ENCODE results near the gene PLAAT3. TPM values are rescaled to one million over a fixed set of nuclear protein-coding genes. Genes with fewer than 3 reads are reported as not detected.
"Not testable (repeated sequence)": the region's sequence is repeated elsewhere in the genome, so short reads cannot be mapped to it uniquely, and the experiment has no call there.

Gene PLAAT3
- total and polyA plus RNA-seq, 7 donors, result 14.6 to 59.9 (median 34.9) TPM

- intact Hi-C loops (cut with DNase I), result no loop called here
- TF ChIP-seq POLR2AphosphoS5 (IDR thresholded peaks at IDR 0.05) (no peak), POLR2A (IDR thresholded peaks at IDR 0.05) (no peak), EP300 (IDR thresholded peaks at IDR 0.05) (no peak)
- TF ChIP-seq, protein P1, sequence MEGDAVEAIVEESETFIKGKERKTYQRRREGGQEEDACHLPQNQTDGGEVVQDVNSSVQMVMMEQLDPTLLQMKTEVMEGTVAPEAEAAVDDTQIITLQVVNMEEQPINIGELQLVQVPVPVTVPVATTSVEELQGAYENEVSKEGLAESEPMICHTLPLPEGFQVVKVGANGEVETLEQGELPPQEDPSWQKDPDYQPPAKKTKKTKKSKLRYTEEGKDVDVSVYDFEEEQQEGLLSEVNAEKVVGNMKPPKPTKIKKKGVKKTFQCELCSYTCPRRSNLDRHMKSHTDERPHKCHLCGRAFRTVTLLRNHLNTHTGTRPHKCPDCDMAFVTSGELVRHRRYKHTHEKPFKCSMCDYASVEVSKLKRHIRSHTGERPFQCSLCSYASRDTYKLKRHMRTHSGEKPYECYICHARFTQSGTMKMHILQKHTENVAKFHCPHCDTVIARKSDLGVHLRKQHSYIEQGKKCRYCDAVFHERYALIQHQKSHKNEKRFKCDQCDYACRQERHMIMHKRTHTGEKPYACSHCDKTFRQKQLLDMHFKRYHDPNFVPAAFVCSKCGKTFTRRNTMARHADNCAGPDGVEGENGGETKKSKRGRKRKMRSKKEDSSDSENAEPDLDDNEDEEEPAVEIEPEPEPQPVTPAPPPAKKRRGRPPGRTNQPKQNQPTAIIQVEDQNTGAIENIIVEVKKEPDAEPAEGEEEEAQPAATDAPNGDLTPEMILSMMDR (IDR thresholded peaks at IDR 0.05), result no peak
- Histone ChIP-seq H3K27me3 (no peaks in the 10 kb centered on the region), H3K9me3 (no peaks in the 10 kb centered on the region), H3K27ac (no peak overlapping the region), H3K36me3 (no peaks in the 10 kb centered on the region), H3K4me1 (peaks cover 0 to 13% (median 9%) of the 10 kb centered on the region in 4 donors), H3K4me3 (no peak overlapping the region)
- WGBS, 2 donors, result 77 to 93% methylated on average over 2 of the region's 2 CpGs
- DNase-seq, result no peak
Observed at GRCh38 chr11:63532117-63532516, 82.1 kb downstream of the PLAAT3 start.

- 64 to 87% methylated on average over 4 of the region's 6 CpGs for WGBS, 2 donors
- DNase-seq, H3K27ac ChIP-seq: not testable (repeated sequence)
Observed at GRCh38 chr11:63531074-63531792, 83.0 kb downstream of the PLAAT3 start.

GRCh38 chr11:63530021-63530420 lies 84.2 kb downstream of the PLAAT3 start:
- DNase-seq, result no peak
- WGBS, 2 donors, result 95 to 96% methylated on average over 2 of the region's 2 CpGs
- Histone ChIP-seq H3K27me3 (no peaks in the 10 kb centered on the region), H3K27ac (no peak overlapping the region), H3K36me3 (no peaks in the 10 kb centered on the region), H3K4me1 (no peaks in the 10 kb centered on the region), H3K4me3 (no peak overlapping the region), H3K9me3 (no peaks in the 10 kb centered on the region)
- intact Hi-C loops (cut with DNase I), result no loop called here
- TF ChIP-seq, protein P1 (IDR thresholded peaks at IDR 0.05), result no peak
- TF ChIP-seq POLR2AphosphoS5 (IDR thresholded peaks at IDR 0.05) (no peak), POLR2A (IDR thresholded peaks at IDR 0.05) (no peak), EP300 (IDR thresholded peaks at IDR 0.05) (no peak)

More at GRCh38 chr11:63531074-63531792, 83.0 kb downstream of the PLAAT3 start:
- H3K36me3 ChIP-seq; intact Hi-C loops (cut with DNase I); H3K27me3 ChIP-seq; H3K4me3 ChIP-seq; H3K4me1 ChIP-seq; H3K9me3 ChIP-seq: not testable (repeated sequence)

- H3K4me3 ChIP-seq; intact Hi-C loops (cut with DNase I): not testable (repeated sequence)
Observed at GRCh38 chr11:63529373-63529772, 84.9 kb downstream of the PLAAT3 start.

GRCh38 chr11:63528729-63529278 lies 85.4 kb downstream of the PLAAT3 start:
- H3K27ac ChIP-seq, result not testable (repeated sequence)

More at GRCh38 chr11:63529373-63529772, 84.9 kb downstream of the PLAAT3 start:
- not testable (repeated sequence) for H3K4me1 ChIP-seq, H3K27ac ChIP-seq, DNase-seq, H3K9me3 ChIP-seq, H3K36me3 ChIP-seq, H3K27me3 ChIP-seq
- 41 to 74% methylated on average over 6 of the region's 6 CpGs for WGBS, 2 donors

GRCh38 chr11:63528156-63528555 lies 86.1 kb downstream of the PLAAT3 start:
- H3K27me3 ChIP-seq; H3K9me3 ChIP-seq; H3K4me1 ChIP-seq; H3K4me3 ChIP-seq; H3K27ac ChIP-seq; H3K36me3 ChIP-seq; DNase-seq; intact Hi-C loops (cut with DNase I): not testable (repeated sequence)
- 43 to 52% methylated on average over 8 of the region's 11 CpGs for WGBS, 2 donors

More at GRCh38 chr11:63528729-63529278, 85.4 kb downstream of the PLAAT3 start:
- DNase-seq; H3K9me3 ChIP-seq; intact Hi-C loops (cut with DNase I); H3K4me3 ChIP-seq; H3K4me1 ChIP-seq; H3K36me3 ChIP-seq; H3K27me3 ChIP-seq: not testable (repeated sequence)
- WGBS, 2 donors, result 25 to 70% methylated on average over 1 of the region's 3 CpGs

GRCh38 chr11:63527667-63528066 lies 86.6 kb downstream of the PLAAT3 start:
- no peaks in the 10 kb centered on the region for H3K36me3 ChIP-seq
- no peak for DNase-seq
- no peak overlapping the region for H3K27ac ChIP-seq
- intact Hi-C loops (cut with DNase I), result no loop called here
- 68 to 81% methylated on average over 2 of the region's 2 CpGs for WGBS, 2 donors
- no peaks in the 10 kb centered on the region for H3K27me3 ChIP-seq
- H3K4me3 ChIP-seq, result no peak overlapping the region
- no peaks in the 10 kb centered on the region for H3K4me1 ChIP-seq
- no peaks in the 10 kb centered on the region for H3K9me3 ChIP-seq
- TF ChIP-seq, protein P1 (IDR thresholded peaks at IDR 0.05), result no peak
- TF ChIP-seq EP300 (IDR thresholded peaks at IDR 0.05) (no peak), POLR2A (IDR thresholded peaks at IDR 0.05) (no peak), POLR2AphosphoS5 (IDR thresholded peaks at IDR 0.05) (no peak)

Measured in sigmoid colon (tissue), 7 donors.